Spinal cord (tissue), 10 donors: Measurements from ENCODE around the gene YY2. TPM values are rescaled to one million over a fixed set of nuclear protein-coding genes. Genes with fewer than 3 reads are reported as not detected.

Experiments
- DNase-seq, 6 donors: peaks; one replicate each; pipeline versions ENCODE4 v3.0.0 to v3.0.0-alpha.2; 2013 to 2015; ENCODE audit warnings: low spot score in 6 of 6, low read depth in 4 of 6
- H3K27ac ChIP-seq: one replicate; pipeline ENCODE4 v1.5.1; 2013; ENCODE audit warnings: low read depth, low read length, control low read depth
- H3K27me3 ChIP-seq: one replicate; pipeline ENCODE4 v1.6.1; 2013; ENCODE audit warnings: low read length; ENCODE audit not compliant: control insufficient read depth, insufficient read depth
- H3K36me3 ChIP-seq: one replicate; pipeline ENCODE4 v1.6.1; 2013; ENCODE audit warnings: low read length; ENCODE audit not compliant: control insufficient read depth, insufficient read depth
- H3K4me1 ChIP-seq: one replicate; pipeline ENCODE4 v1.6.1; 2013; ENCODE audit warnings: low read length; ENCODE audit not compliant: control insufficient read depth, insufficient read depth
- H3K4me3 ChIP-seq: one replicate; pipeline ENCODE4 v1.5.1; 2013; ENCODE audit warnings: low read depth, low read length, control low read depth
- H3K9me3 ChIP-seq: one replicate; pipeline ENCODE4 v1.6.1; 2013; ENCODE audit warnings: low read length; ENCODE audit not compliant: control insufficient read depth, insufficient read depth
- WGBS: methylation state at CpG from one replicate; pipeline ENCODE4 v1.1.5; 2013; ENCODE audit warnings: missing lambda C conversion rate; ENCODE audit not compliant: insufficient coverage; 5-methylcytosine and 5-hydroxymethylcytosine counted together
- polyA plus RNA-seq, 2 donors: library from polyadenylated mRNA; unstranded; fragments of 120-200 nt; gene quantifications; one replicate each; pipeline ENCODE4 v1.2.1, GENCODE V29; 2013; ENCODE audit not compliant: insufficient read length in 2 of 2
- total RNA-seq, 2 donors: library from RNA; depleted of rRNA in 1 of 2; stranded (reverse); fragments of 120-200 nt in 1 of 2; fragments of >200 nt in 1 of 2; gene quantifications; one replicate each; pipeline versions ENCODE4 v1.2.3 to v1.2.4, GENCODE V29; 2013 to 2014
- donor health status: healthy.

YY2 gene
- total and polyA plus RNA-seq, 4 donors: 1.4 to 2.1 (median 1.6) TPM

- H3K9me3 ChIP-seq: no peaks in the 10 kb centered on the region
- H3K4me3 ChIP-seq: no peak overlapping the region
- no peak overlapping the region for H3K27ac ChIP-seq
- H3K27me3 ChIP-seq: peaks cover 5% of the 10 kb centered on the region
- no CpG with 5 or more reads among the region's 2 CpGs for WGBS
- H3K4me1 ChIP-seq: no peaks in the 10 kb centered on the region
- peak in 2 of 6 donors; percentile 38 to 67 for DNase-seq
- H3K36me3 ChIP-seq: no peaks in the 10 kb centered on the region
These were observed 18.7 kb upstream of the YY2 start for GRCh38 chrX:21837056-21837455.

GRCh38 chrX:21838937-21839333, 16.9 kb upstream of the YY2 start:
- DNase-seq: no peak
- Histone ChIP-seq H3K4me1 (no peaks in the 10 kb centered on the region), H3K27me3 (peaks cover 5% of the 10 kb centered on the region), H3K36me3 (no peaks in the 10 kb centered on the region), H3K9me3 (no peaks in the 10 kb centered on the region), H3K27ac (peak overlapping the region; percentile 70), H3K4me3 (peak overlapping the region; percentile 65)
- WGBS: no CpG with 5 or more reads among the region's 4 CpGs

- peak; percentile 61 to 96 (median 80) for DNase-seq
- Histone ChIP-seq H3K9me3 (no peaks in the 10 kb centered on the region), H3K27ac (peak within 1 kb of the TSS; percentile 70), H3K4me3 (peak within 1 kb of the TSS; percentile 65), H3K4me1 (no peaks in the 10 kb centered on the region), H3K36me3 (peaks cover 4% of the 10 kb centered on the region), H3K27me3 (peaks cover 5% of the 10 kb centered on the region)
- 23% methylated on average over 54 of the region's 61 CpGs for WGBS
These were observed 16.2 kb upstream of the YY2 start, which contains the start of gene MBTPS2 for GRCh38 chrX:21839334-21840192. MBTPS2 (plus strand) TSS chrX:21839617; CDS start chrX:21839735, 118 bp downstream.

- H3K9me3 ChIP-seq: no peaks in the 10 kb centered on the region
- peak overlapping the region; percentile 65 for H3K4me3 ChIP-seq
- peaks cover 5% of the 10 kb centered on the region for H3K27me3 ChIP-seq
- H3K4me1 ChIP-seq: no peaks in the 10 kb centered on the region
- no peak for DNase-seq
- peaks cover 4% of the 10 kb centered on the region for H3K36me3 ChIP-seq
- WGBS: 32% methylated on average over 4 of the region's 6 CpGs
- H3K27ac ChIP-seq: no peak overlapping the region
These were observed 15.6 kb upstream of the YY2 start for GRCh38 chrX:21840193-21840545.

GRCh38 chrX:21843179-21843578, 12.6 kb upstream of the YY2 start:
- Histone ChIP-seq H3K36me3 (peaks cover 4% of the 10 kb centered on the region), H3K4me3 (no peak overlapping the region), H3K4me1 (no peaks in the 10 kb centered on the region), H3K9me3 (no peaks in the 10 kb centered on the region), H3K27ac (no peak overlapping the region), H3K27me3 (peaks cover 2% of the 10 kb centered on the region)
- no peak for DNase-seq
- WGBS: no CpG with 5 or more reads among the region's 5 CpGs

GRCh38 chrX:21845096-21845495, 10.7 kb upstream of the YY2 start:
- Histone ChIP-seq H3K27ac (no peak overlapping the region), H3K4me1 (no peaks in the 10 kb centered on the region), H3K27me3 (no peaks in the 10 kb centered on the region), H3K9me3 (no peaks in the 10 kb centered on the region), H3K4me3 (no peak overlapping the region), H3K36me3 (peaks cover 4% of the 10 kb centered on the region)
- WGBS: 92% methylated on average over 2 of the region's 6 CpGs
- no peak for DNase-seq

GRCh38 chrX:21847342-21847741, 8.4 kb upstream of the YY2 start:
- Histone ChIP-seq H3K4me3 (no peak overlapping the region), H3K4me1 (no peaks in the 10 kb centered on the region), H3K36me3 (peaks cover 4% of the 10 kb centered on the region), H3K27ac (no peak overlapping the region), H3K9me3 (no peaks in the 10 kb centered on the region), H3K27me3 (no peaks in the 10 kb centered on the region)
- WGBS: no CpG with 5 or more reads among the region's 1 CpG
- DNase-seq: peak in 2 of 6 donors; percentile 16 to 73

GRCh38 chrX:21853578-21853977, 2.2 kb upstream of the YY2 start:
- no peak overlapping the region for H3K27ac ChIP-seq
- H3K27me3 ChIP-seq: no peaks in the 10 kb centered on the region
- H3K9me3 ChIP-seq: no peaks in the 10 kb centered on the region
- DNase-seq: no peak
- H3K4me1 ChIP-seq: no peaks in the 10 kb centered on the region
- H3K36me3 ChIP-seq: peaks cover 14% of the 10 kb centered on the region
- no peak overlapping the region for H3K4me3 ChIP-seq

GRCh38 chrX:21856504-21856903, 717 bp downstream of the YY2 start:
- H3K27ac ChIP-seq: no peak overlapping the region
- peaks cover 14% of the 10 kb centered on the region for H3K36me3 ChIP-seq
- no peak overlapping the region for H3K4me3 ChIP-seq
- no peaks in the 10 kb centered on the region for H3K4me1 ChIP-seq
- H3K27me3 ChIP-seq: peaks cover 3% of the 10 kb centered on the region
- WGBS: 92% methylated on average over 21 of the region's 21 CpGs
- no peaks in the 10 kb centered on the region for H3K9me3 ChIP-seq
- no peak for DNase-seq

GRCh38 chrX:21863241-21863640, 7.5 kb downstream of the YY2 start:
- Histone ChIP-seq H3K9me3 (no peaks in the 10 kb centered on the region), H3K4me3 (no peak overlapping the region), H3K27me3 (peaks cover 3% of the 10 kb centered on the region), H3K27ac (no peak overlapping the region), H3K36me3 (no peaks in the 10 kb centered on the region), H3K4me1 (no peaks in the 10 kb centered on the region)
- DNase-seq: no peak
- no CpG with 5 or more reads among the region's 1 CpG for WGBS
